HEK293T (cell line): ENCODE measurements around the gene EHHADH.

Experiments used
- BHLHE40 ChIP-seq: fragments of 450-650 bp; IDR thresholded peaks from 2 replicates; pipeline ENCODE4 v1.6.1; 2016; ENCODE audit warnings: mild to moderate bottlenecking, moderate library complexity, borderline replicate concordance
- FOXK2 ChIP-seq: fragments of 450-650 bp; IDR thresholded peaks from 2 replicates; pipeline ENCODE4 v1.6.1; 2016; ENCODE audit warnings: mild to moderate bottlenecking

DNA sequence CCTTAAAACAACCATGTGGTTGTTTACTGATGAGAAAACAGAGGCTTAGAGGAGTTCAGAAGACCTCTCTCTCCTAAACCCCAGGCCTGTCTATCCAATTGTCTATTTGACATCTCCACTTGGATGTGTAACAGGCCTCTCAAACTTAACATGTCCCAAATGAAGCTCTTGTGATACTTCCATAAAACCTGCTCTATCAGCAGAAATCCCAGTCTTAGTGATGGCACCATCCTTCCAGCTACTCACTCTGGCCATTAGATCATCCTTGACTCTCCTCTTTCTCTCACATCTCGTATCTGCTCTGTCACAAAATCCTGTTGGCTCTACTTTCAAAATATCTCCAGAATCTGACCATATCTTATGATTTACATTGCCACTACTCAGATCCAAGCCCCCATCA lies 28.8 kb downstream of the EHHADH start:
- TF ChIP-seq BHLHE40 (no peak), FOXK2 (no peak)
